Retinal pigment epithelial cell (primary cell): Measurements from ENCODE around the gene ATP5PB.

ENCODE experiments used
- DNase-seq: peaks from one replicate; pipeline ENCODE4 v3.0.0-alpha.2; 2010; ENCODE audit warnings: low read depth
- H3K4me3 ChIP-seq: 2 replicates; pipeline ENCODE4 v1.5.1; 2011; ENCODE audit warnings: mild to moderate bottlenecking, low read length, control low read depth, moderate library complexity
- TF ChIP-seq, protein P1 (sequence below): conservative IDR thresholded peaks from 2 replicates; pipeline ENCODE4 v1.5.1; 2011; ENCODE audit warnings: low read depth, low read length, control low read depth, inconsistent platforms

The ATP5PB gene

DNA sequence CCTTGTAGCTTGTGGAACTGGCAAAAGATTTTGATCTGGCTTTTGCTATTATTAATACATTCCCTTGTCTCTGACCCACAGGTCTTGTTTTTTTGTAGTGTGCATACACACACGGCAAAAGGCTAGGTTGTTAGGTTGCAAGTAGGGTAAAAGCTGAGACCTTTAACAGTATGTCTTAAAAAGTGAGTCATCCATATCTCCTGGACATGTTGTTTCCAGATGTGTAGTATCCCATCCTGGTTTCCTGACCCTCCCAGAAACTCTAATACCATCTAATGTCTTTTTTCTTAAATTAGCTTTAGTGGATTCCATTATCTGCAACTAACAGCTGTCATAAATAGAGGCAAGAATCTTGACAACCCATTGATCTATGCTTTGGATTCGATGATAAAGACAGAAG lies 36.4 kb upstream of the ATP5PB start:
- no peak overlapping the region for H3K4me3 ChIP-seq
- TF ChIP-seq, protein P1, sequence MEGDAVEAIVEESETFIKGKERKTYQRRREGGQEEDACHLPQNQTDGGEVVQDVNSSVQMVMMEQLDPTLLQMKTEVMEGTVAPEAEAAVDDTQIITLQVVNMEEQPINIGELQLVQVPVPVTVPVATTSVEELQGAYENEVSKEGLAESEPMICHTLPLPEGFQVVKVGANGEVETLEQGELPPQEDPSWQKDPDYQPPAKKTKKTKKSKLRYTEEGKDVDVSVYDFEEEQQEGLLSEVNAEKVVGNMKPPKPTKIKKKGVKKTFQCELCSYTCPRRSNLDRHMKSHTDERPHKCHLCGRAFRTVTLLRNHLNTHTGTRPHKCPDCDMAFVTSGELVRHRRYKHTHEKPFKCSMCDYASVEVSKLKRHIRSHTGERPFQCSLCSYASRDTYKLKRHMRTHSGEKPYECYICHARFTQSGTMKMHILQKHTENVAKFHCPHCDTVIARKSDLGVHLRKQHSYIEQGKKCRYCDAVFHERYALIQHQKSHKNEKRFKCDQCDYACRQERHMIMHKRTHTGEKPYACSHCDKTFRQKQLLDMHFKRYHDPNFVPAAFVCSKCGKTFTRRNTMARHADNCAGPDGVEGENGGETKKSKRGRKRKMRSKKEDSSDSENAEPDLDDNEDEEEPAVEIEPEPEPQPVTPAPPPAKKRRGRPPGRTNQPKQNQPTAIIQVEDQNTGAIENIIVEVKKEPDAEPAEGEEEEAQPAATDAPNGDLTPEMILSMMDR = no peak
- DNase-seq = no peak

GRCh38 chr1:111414756-111415155 lies 34.5 kb upstream of the ATP5PB start:
- TF ChIP-seq, protein P1 = no peak
- no peak for DNase-seq

DNA sequence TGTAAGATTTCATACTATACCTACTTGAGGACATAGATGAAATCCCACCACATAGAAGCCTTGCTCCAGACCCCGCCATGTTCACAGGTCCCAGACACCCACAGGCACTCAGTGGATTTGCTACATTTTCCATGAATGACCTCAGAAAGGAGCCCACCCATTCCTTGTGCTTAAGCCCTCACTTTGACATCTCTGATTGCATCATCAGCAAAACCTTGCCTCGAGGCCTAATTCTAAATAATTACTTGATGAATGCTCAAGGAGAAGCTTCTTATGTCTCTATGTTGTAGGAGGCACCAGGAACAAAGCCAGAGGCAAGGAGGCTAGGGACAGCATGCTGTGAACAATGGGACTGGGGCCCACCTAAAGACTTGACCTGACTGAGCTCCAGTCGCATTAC lies 33.8 kb upstream of the ATP5PB start:
- no peak overlapping the region for H3K4me3 ChIP-seq
- DNase-seq = no peak
- TF ChIP-seq, protein P1 = no peak

More at GRCh38 chr1:111414756-111415155, 34.5 kb upstream of the ATP5PB start:
- H3K4me3 ChIP-seq = no peak overlapping the region

- DNase-seq = no peak
- no peak overlapping the region for H3K4me3 ChIP-seq
- TF ChIP-seq, protein P1 = no peak
Measured at GRCh38 chr1:111417755-111418154, 31.5 kb upstream of the ATP5PB start.

DNA sequence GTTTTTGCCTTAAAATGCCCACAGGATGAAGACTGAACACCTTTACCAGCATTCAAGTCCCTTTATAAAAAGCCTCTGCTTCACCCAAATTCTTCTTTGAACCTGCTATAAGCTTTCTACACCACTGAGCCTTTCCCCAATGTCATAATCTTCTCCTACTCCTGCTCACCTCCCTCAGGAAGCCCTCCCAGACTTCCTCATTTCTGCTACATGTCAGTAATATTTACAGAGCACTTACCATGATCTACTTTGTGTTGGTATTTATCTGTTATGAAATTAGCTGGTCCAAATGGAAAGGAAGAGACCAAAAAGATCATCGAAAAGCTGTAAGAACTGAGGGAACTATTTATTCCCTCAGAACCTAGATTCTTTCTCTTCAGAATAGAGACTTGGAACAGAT lies 30.2 kb upstream of the ATP5PB start:
- H3K4me3 ChIP-seq = no peak overlapping the region
- TF ChIP-seq, protein P1 = no peak
- DNase-seq = no peak

DNA sequence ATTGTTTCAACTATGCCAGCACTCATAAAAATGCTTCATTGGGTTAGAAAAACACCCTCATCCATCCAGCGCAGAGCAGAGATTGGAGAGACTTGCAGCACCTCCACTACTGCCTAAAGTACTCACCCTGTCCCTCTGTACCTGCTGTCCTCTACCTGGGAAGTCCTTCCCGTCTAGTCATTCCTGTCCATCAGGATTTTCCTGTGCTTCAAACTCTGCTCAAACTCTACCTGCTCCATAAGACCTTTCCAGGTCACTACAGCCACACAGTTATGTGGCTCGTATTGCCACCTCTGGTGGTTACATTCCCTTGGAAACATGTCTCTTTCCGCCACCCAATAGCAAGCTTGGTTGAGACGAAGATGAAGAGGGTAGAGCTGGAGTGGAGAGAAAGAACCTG lies 28.9 kb upstream of the ATP5PB start:
- no peak for DNase-seq
- H3K4me3 ChIP-seq = no peak overlapping the region
- TF ChIP-seq, protein P1 = no peak

DNA sequence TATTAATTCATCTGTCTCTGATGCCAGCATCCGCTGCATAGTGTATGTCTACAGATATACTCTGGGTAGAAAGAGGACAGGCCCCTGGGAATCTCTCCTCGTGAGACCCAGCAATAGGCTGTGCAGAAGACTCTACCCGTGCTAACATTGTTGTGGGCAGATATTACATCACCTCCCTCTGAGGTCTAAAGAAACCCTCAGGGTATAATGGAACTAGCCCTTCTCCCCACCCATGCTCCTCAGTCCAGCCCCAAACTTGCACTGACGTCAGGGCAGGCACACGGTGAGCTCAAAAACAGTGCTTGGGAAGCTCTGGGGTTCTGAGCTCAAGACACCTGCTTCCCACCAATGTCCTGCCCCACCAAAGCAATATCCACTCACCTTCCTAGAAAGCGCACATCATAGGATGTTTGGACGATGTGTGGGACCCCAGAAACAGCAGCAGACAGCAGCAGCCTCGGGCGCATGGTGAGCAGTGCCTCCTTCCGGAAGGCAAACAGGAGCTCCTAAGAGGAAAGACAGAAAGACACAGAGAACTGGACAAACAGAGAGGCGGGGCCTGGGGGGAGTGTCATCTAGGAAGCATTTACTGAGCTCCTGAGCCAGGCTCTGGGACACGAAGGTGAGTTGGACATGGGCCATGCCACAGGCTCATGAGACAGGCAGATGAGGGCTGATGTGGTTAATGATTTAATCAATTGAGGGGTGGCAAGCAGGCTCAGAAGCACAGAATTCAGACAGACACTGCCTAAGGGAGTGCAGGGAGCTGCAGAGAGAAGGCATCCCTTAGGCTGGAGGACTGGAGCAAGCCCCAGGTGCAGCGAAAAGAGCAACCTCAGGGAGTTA lies 26.5 kb upstream of the ATP5PB start:
- no peak for DNase-seq
- H3K4me3 ChIP-seq = no peak overlapping the region
- TF ChIP-seq, protein P1 = no peak
